Measurements from ENCODE around the gene ATP7B. TPM values are rescaled to one million over a fixed set of nuclear protein-coding genes. Genes with fewer than 3 reads are reported as not detected.
"Not testable (repeated sequence)": the region's sequence is repeated elsewhere in the genome, so short reads cannot be mapped to it uniquely, and the experiment has no call there.

ATP7B gene
- polyA plus RNA-seq, 3 donors = 0.39 to 0.44 TPM; not detected in 1

- H2AFZ ChIP-seq (ENCODE audit: insufficient read depth, low read depth, low read length, poor library complexity, severe bottlenecking) = no peak overlapping the region
- H3K9me3 ChIP-seq (replicated peaks in 1 of 2; ENCODE audit: control insufficient read depth in 1 of 2, insufficient read depth in 1 of 2, low read length in 2 of 2) = no peaks in the 10 kb centered on the region
- no peaks in the 10 kb centered on the region for H3K27me3 ChIP-seq (ENCODE audit: control insufficient read depth in 2 of 2, insufficient read depth in 2 of 2, low read length in 2 of 2)
- no peak overlapping the region for H3K27ac Mint-ChIP-seq
- no peaks in the 10 kb centered on the region for H3K36me3 ChIP-seq (replicated peaks in 1 of 2; ENCODE audit: control insufficient read depth in 1 of 2, insufficient read depth in 2 of 2, low read length in 2 of 2)
- DNase-seq = no peak
- intact Hi-C loops (cut with micrococcal nuclease) = no loop called here
- peaks cover 0 to 3% (median 1%) of the 10 kb centered on the region in 3 donors for H3K27me3 Mint-ChIP-seq (ENCODE audit: low read depth in 3 of 3)
- H3K27ac ChIP-seq (ENCODE audit: low read depth in 1 of 2, low read length in 2 of 2) = no peak overlapping the region
- no peak overlapping the region for H3K4me3 Mint-ChIP-seq
- H3K9ac ChIP-seq (ENCODE audit: insufficient read depth, low read length, poor library complexity, severe bottlenecking) = no peak overlapping the region
- no peaks in the 10 kb centered on the region for H3K79me2 ChIP-seq (ENCODE audit: insufficient read depth, low read length)
- 95% methylated on average over 11 of the region's 12 CpGs for WGBS (ENCODE audit: insufficient coverage)
- peaks cover 0 to 3% (median 0%) of the 10 kb centered on the region in 7 donors for H3K9me3 Mint-ChIP-seq
- H3K4me3 ChIP-seq (replicated peaks in 1 of 3; ENCODE audit: low read depth in 2 of 3, low read length in 3 of 3) = no peak overlapping the region
- peaks cover 9% of the 10 kb centered on the region for H3K4me1 Mint-ChIP-seq
- H3K36me3 Mint-ChIP-seq = no peaks in the 10 kb centered on the region
- H3K4me2 ChIP-seq (replicated peaks; ENCODE audit: extremely low read depth, low read length, poor library complexity, severe bottlenecking) = no peak overlapping the region
- no peaks in the 10 kb centered on the region for H4K20me1 ChIP-seq (ENCODE audit: insufficient read depth, low read length)
- TF ChIP-seq CTCF (IDR thresholded peaks at IDR 0.05) = no peak
- no peaks in the 10 kb centered on the region for H3K4me1 ChIP-seq (ENCODE audit: control insufficient read depth in 1 of 2, insufficient read depth in 2 of 2, low read length in 2 of 2)
Observed at GRCh38 chr13:51910508-51910907, 100.7 kb downstream of the ATP7B start.

- not testable (repeated sequence) for H3K4me1 ChIP-seq (ENCODE audit: control insufficient read depth in 1 of 2, insufficient read depth in 2 of 2, low read length in 2 of 2)
Observed at GRCh38 chr13:51909265-51909664, 102.0 kb downstream of the ATP7B start.

More at GRCh38 chr13:51909265-51909664, 102.0 kb downstream of the ATP7B start:
- H4K20me1 ChIP-seq (ENCODE audit: insufficient read depth, low read length); H3K4me3 Mint-ChIP-seq; H3K9me3 Mint-ChIP-seq; H2AFZ ChIP-seq (ENCODE audit: insufficient read depth, low read depth, low read length, poor library complexity, severe bottlenecking); H3K36me3 Mint-ChIP-seq; H3K79me2 ChIP-seq (ENCODE audit: insufficient read depth, low read length); H3K27me3 Mint-ChIP-seq (ENCODE audit: low read depth in 3 of 3); H3K4me2 ChIP-seq (replicated peaks; ENCODE audit: extremely low read depth, low read length, poor library complexity, severe bottlenecking); H3K27ac ChIP-seq (ENCODE audit: low read depth in 1 of 2, low read length in 2 of 2); H3K27me3 ChIP-seq (ENCODE audit: control insufficient read depth in 2 of 2, insufficient read depth in 2 of 2, low read length in 2 of 2); H3K36me3 ChIP-seq (replicated peaks in 1 of 2; ENCODE audit: control insufficient read depth in 1 of 2, insufficient read depth in 2 of 2, low read length in 2 of 2); intact Hi-C loops (cut with micrococcal nuclease); H3K9ac ChIP-seq (ENCODE audit: insufficient read depth, low read length, poor library complexity, severe bottlenecking); H3K27ac Mint-ChIP-seq; DNase-seq; H3K4me3 ChIP-seq (replicated peaks in 1 of 3; ENCODE audit: low read depth in 2 of 3, low read length in 3 of 3); H3K9me3 ChIP-seq (replicated peaks in 1 of 2; ENCODE audit: control insufficient read depth in 1 of 2, insufficient read depth in 1 of 2, low read length in 2 of 2); H3K4me1 Mint-ChIP-seq: not testable (repeated sequence)
- no CpG with 5 or more reads among the region's 5 CpGs for WGBS (ENCODE audit: insufficient coverage)
